ENCODE results near the gene IGFL1.
A peak's percentile ranks its signal among the peaks of the same experiment; 100 is the strongest.
"Not testable (repeated sequence)": the region's sequence is repeated elsewhere in the genome, so short reads cannot be mapped to it uniquely, and the experiment has no call there.

Gene IGFL1

GRCh38 chr19:46229442-46229841 is at the start of gene IGFL1:
IGFL1 (plus strand) TSS chr19:46229742; CDS start chr19:46229775, 33 bp downstream.
- no peak for DNase-seq (ENCODE audit: low read depth in 2 of 2)

GRCh38 chr19:46180701-46181387 is 48.7 kb upstream of the IGFL1 start:
- no peak for DNase-seq (ENCODE audit: low read depth in 2 of 2)

- peak in 1 of 2 experiments; percentile 24 for DNase-seq (ENCODE audit: low read depth in 2 of 2)
Measured at GRCh38 chr19:46181388-46181779, 48.2 kb upstream of the IGFL1 start.

- DNase-seq (ENCODE audit: low read depth in 2 of 2), result no peak
Measured at GRCh38 chr19:46182476-46182875, 47.1 kb upstream of the IGFL1 start.

GRCh38 chr19:46184775-46185710 is 44.5 kb upstream of the IGFL1 start:
- not testable (repeated sequence) for DNase-seq (ENCODE audit: low read depth in 2 of 2)

- DNase-seq (ENCODE audit: low read depth in 2 of 2), result no peak
Measured at GRCh38 chr19:46186101-46186716, 43.3 kb upstream of the IGFL1 start.

- no peak for DNase-seq (ENCODE audit: low read depth in 2 of 2)
Measured at GRCh38 chr19:46186717-46187101, 42.8 kb upstream of the IGFL1 start.

- DNase-seq (ENCODE audit: low read depth in 2 of 2), result no peak
Measured at GRCh38 chr19:46189971-46190888, 39.3 kb upstream of the IGFL1 start.

- no peak for DNase-seq (ENCODE audit: low read depth in 2 of 2)
Measured at GRCh38 chr19:46191356-46191755, 38.2 kb upstream of the IGFL1 start.

GRCh38 chr19:46191972-46192371 is 37.6 kb upstream of the IGFL1 start:
- DNase-seq (ENCODE audit: low read depth in 2 of 2), result no peak

- DNase-seq (ENCODE audit: low read depth in 2 of 2), result not testable (repeated sequence)
Measured at GRCh38 chr19:46192626-46192991, 36.9 kb upstream of the IGFL1 start.

GRCh38 chr19:46192992-46193650 is 36.4 kb upstream of the IGFL1 start:
- DNase-seq (ENCODE audit: low read depth in 2 of 2), result no peak

GRCh38 chr19:46193678-46194077 is 35.9 kb upstream of the IGFL1 start:
- no peak for DNase-seq (ENCODE audit: low read depth in 2 of 2)

GRCh38 chr19:46195104-46195503 is 34.4 kb upstream of the IGFL1 start:
- no peak for DNase-seq (ENCODE audit: low read depth in 2 of 2)

- DNase-seq (ENCODE audit: low read depth in 2 of 2), result not testable (repeated sequence)
Measured at GRCh38 chr19:46195919-46196318, 33.6 kb upstream of the IGFL1 start.

GRCh38 chr19:46196410-46197124 is 33.0 kb upstream of the IGFL1 start:
- no peak for DNase-seq (ENCODE audit: low read depth in 2 of 2)

GRCh38 chr19:46197314-46198070 is 32.0 kb upstream of the IGFL1 start:
- DNase-seq (ENCODE audit: low read depth in 2 of 2), result no peak

GRCh38 chr19:46198756-46199155 is 30.8 kb upstream of the IGFL1 start:
- DNase-seq (ENCODE audit: low read depth in 2 of 2), result no peak
